ENCODE data around the gene MFSD6L.

Gene MFSD6L

DNA sequence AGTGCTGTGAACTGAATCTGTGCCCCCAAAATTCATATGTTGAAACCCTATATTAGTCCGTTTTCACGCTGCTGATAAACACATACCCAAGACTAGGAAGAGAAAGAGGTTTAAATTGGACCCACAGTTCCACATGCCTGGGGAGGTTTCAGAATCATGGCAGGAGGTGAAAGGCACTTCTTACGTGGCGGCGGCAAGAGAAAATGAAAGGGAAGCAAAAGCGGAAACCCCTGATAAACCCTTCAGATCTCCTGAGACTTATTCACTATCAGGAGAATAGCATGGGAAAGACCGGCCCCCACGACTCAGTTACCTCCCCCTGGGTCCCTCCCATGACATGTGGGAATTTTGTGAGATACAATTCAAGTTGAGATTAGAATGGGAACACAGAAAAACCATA lies 37.2 kb downstream of the MFSD6L start:
- in situ Hi-C loops (cut with MboI; ENCODE audit: low pct_unique_long_range_greater_than_20kb, low sequenced_read_pairs, unreplicated experiment): loop anchor here (25.0 kb wide), 1 partner anchor 350 kb away; no protein-coding TSS in a partner anchor
- no peak for TF ChIP-seq CTCF (IDR thresholded peaks at IDR 0.05; ENCODE audit: extremely low read depth, insufficient read depth, missing control alignments)
- DNase-seq (ENCODE audit: low spot score): no peak

GRCh38 chr17:8758137-8758596 lies 41.0 kb downstream of the MFSD6L start, which contains the start of gene SPDYE4:
TSS of gene SPDYE4 (minus strand) at chr17:8758546. CDS start at chr17:8758382, 164 bp downstream.
- TF ChIP-seq CTCF (IDR thresholded peaks at IDR 0.05; ENCODE audit: extremely low read depth, insufficient read depth, missing control alignments): no peak
- no peak for DNase-seq (ENCODE audit: low spot score)
- in situ Hi-C loops (cut with MboI; ENCODE audit: low pct_unique_long_range_greater_than_20kb, low sequenced_read_pairs, unreplicated experiment): loop anchor here (10.0 to 25.0 kb wide), 2 partner anchors 237 to 346 kb away; no protein-coding TSS in a partner anchor

GRCh38 chr17:8757189-8757588 lies 42.0 kb downstream of the MFSD6L start:
- in situ Hi-C loops (cut with MboI; ENCODE audit: low pct_unique_long_range_greater_than_20kb, low sequenced_read_pairs, unreplicated experiment): loop anchor here (10.0 to 25.0 kb wide), 2 partner anchors 238 to 345 kb away; no protein-coding TSS in a partner anchor
- no peak for DNase-seq (ENCODE audit: low spot score)
- no peak for TF ChIP-seq CTCF (IDR thresholded peaks at IDR 0.05; ENCODE audit: extremely low read depth, insufficient read depth, missing control alignments)

- TF ChIP-seq CTCF (IDR thresholded peaks at IDR 0.05; ENCODE audit: extremely low read depth, insufficient read depth, missing control alignments): no peak
- no peak for DNase-seq (ENCODE audit: low spot score)
- in situ Hi-C loops (cut with MboI; ENCODE audit: low pct_unique_long_range_greater_than_20kb, low sequenced_read_pairs, unreplicated experiment): loop anchor here (10.0 to 25.0 kb wide), 2 partner anchors 239 to 343 kb away; no protein-coding TSS in a partner anchor
Observed at GRCh38 chr17:8755590-8756255, 43.4 kb downstream of the MFSD6L start.

DNA sequence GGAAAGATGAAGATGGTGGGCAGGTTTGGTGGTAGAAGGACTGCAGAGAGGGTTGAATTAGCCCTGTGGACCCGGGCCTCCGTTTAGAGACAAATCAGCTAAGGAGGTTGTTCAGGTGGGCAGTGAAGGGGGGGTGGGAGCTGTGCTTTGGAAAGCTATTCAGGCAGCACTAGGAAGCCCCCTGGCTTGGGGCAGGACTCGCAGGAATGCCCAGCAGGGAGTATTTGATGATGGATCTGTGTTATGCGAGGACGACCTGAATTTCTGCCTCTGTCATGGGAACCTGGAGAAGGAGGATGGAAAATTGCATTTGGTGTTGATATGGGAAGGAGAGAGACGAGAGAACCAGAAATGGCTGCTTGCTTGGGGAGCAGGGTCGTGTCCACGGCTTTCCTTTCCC lies 44.3 kb downstream of the MFSD6L start:
- no peak for TF ChIP-seq CTCF (IDR thresholded peaks at IDR 0.05; ENCODE audit: extremely low read depth, insufficient read depth, missing control alignments)
- DNase-seq (ENCODE audit: low spot score): no peak
- in situ Hi-C loops (cut with MboI; ENCODE audit: low pct_unique_long_range_greater_than_20kb, low sequenced_read_pairs, unreplicated experiment): loop anchor here (10.0 to 25.0 kb wide), 2 partner anchors 240 to 343 kb away; no protein-coding TSS in a partner anchor

DNA sequence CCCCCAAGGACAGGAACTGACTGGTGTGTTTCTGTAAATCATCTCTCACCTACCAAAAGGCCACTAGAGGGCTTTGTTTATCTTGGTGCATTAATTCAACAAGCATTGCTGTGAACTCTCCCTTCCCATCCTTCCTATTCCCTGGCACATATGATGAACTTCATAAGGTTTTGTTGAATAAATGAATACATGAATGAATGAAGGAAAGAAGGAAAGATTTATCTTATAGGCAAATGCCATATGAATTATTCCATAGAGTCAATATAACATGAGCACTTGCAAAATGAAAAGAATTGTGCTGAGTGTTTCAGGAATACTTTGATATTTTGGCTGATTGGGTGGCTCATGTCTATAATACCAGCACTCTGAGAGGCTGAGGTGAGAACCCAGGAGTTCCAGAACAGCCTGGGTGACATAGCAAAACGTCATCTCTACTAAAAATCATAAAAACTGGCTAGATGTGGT lies 45.2 kb downstream of the MFSD6L start:
- peak; percentile 67 for DNase-seq (ENCODE audit: low spot score)
- peak; percentile 64 for TF ChIP-seq CTCF (IDR thresholded peaks at IDR 0.05; ENCODE audit: extremely low read depth, insufficient read depth, missing control alignments)
- in situ Hi-C loops (cut with MboI; ENCODE audit: low pct_unique_long_range_greater_than_20kb, low sequenced_read_pairs, unreplicated experiment): loop anchor here (10.0 to 25.0 kb wide), 2 partner anchors 241 to 342 kb away; no protein-coding TSS in a partner anchor
